GM12878 (cell line): ENCODE results near the gene ZNF655.
"Not testable (repeated sequence)": the region's sequence is repeated elsewhere in the genome, so short reads cannot be mapped to it uniquely, and the experiment has no call there.

Experiments
- EP300 ChIP-seq, 2 experiments: fragments of 150-350 bp in 1 of 2; IDR thresholded peaks; 2 replicates each; pipeline ENCODE4 v1.6.1; 2011 to 2012; ENCODE audit warnings: low read depth in 2 of 2, low read length in 2 of 2, borderline replicate concordance in 1 of 2, improper control_type of control experiment in 1 of 2, inconsistent platforms in 1 of 2; ENCODE audit not compliant: control insufficient read depth in 1 of 2
- NFYB ChIP-seq: IDR thresholded peaks from 2 replicates; pipeline ENCODE4 v1.6.1; 2011; ENCODE audit warnings: low read depth, mild to moderate bottlenecking, low read length, improper control_type of control experiment, moderate library complexity; ENCODE audit not compliant: insufficient read depth
- POLR2AphosphoS5 ChIP-seq: IDR thresholded peaks from 2 replicates; pipeline ENCODE4 v1.6.1; 2011; ENCODE audit warnings: mild to moderate bottlenecking, low read length, inconsistent platforms
- POU2F2 ChIP-seq: IDR thresholded peaks from 3 replicates; pipeline ENCODE4 v1.6.1; 2011; ENCODE audit warnings: low read depth, mild to moderate bottlenecking, low read length, borderline replicate concordance
- RELA ChIP-seq: fragments of 450-650 bp; IDR thresholded peaks from 2 replicates; pipeline ENCODE4 v1.8.0; 2014; ENCODE audit warnings: borderline replicate concordance; ENCODE audit not compliant: partially characterized antibody
- SMARCA5 ChIP-seq: fragments of 450-650 bp; IDR thresholded peaks from 2 replicates; pipeline ENCODE4 v1.6.1; 2017; ENCODE audit warnings: mild to moderate bottlenecking
- SREBF1 ChIP-seq: IDR thresholded peaks from 2 replicates; pipeline ENCODE4 v1.6.1; 2012; ENCODE audit warnings: mild to moderate bottlenecking, low read length

DNA sequence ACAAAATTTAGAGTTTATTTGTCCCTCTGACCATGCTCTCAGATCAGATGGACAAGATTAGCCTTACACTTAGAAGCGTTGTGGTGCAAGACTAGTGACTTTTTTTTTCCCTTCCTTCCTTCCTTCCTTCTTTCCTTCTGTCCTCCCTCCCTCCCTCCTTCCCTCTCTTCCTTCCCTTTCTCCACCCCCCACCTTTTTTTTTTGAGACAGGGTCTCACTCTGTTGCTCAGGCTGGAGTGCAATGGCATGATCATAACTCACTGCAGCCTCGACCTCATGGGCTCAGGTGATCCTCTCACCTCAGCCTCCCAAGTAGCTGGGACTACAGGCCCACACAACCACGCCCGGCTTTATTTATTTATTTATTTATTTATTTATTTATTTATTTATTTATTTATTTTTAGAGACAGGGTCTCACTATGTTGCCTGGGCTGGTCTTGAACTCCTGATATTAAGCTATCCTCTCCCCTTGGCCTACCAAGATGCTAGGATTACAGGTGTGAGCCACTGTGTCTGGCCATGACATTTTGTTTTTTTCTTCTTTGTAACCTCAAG is 22.4 kb downstream of the ZNF655 start:
- not testable (repeated sequence) for TF ChIP-seq RELA; SMARCA5; EP300 (IDR thresholded peaks at IDR 0.05; ENCODE audit: borderline replicate concordance in 1 of 2, control insufficient read depth in 1 of 2, low read depth in 2 of 2, low read length in 2 of 2); NFYB; SREBF1; POU2F2; POLR2AphosphoS5
